IgD-negative memory B cell (primary cell): ENCODE data around the gene RHBDD3. TPM values are rescaled to one million over a fixed set of nuclear protein-coding genes. Genes with fewer than 3 reads are reported as not detected.
"Not testable (repeated sequence)": the region's sequence is repeated elsewhere in the genome, so short reads cannot be mapped to it uniquely, and the experiment has no call there.

Experiments
- H3K27ac Mint-ChIP-seq, 3 donors: one replicate each; pipeline ENCODE4 v1.8.0; 2020 to 2022; ENCODE audit warnings: mild to moderate bottlenecking in 3 of 3, mixed read lengths in 3 of 3, moderate library complexity in 1 of 3
- H3K27me3 Mint-ChIP-seq: one replicate; pipeline ENCODE4 v1.8.0; 2021; ENCODE audit warnings: mixed read lengths
- H3K36me3 Mint-ChIP-seq: one replicate; pipeline ENCODE4 v1.8.0; 2020; ENCODE audit warnings: mild to moderate bottlenecking, mixed read lengths
- H3K4me1 Mint-ChIP-seq, 3 donors: one replicate each; pipeline ENCODE4 v1.8.0; 2020 to 2022; ENCODE audit warnings: mixed read lengths in 3 of 3, mild to moderate bottlenecking in 1 of 3
- H3K4me3 Mint-ChIP-seq, 4 donors: one replicate each; pipeline ENCODE4 v1.8.0; 2020 to 2022; ENCODE audit warnings: mild to moderate bottlenecking in 4 of 4, mixed read lengths in 4 of 4, moderate library complexity in 3 of 4
- H3K9me3 Mint-ChIP-seq, 3 donors: one replicate each; pipeline ENCODE4 v1.8.0; 2020 to 2021; ENCODE audit warnings: mixed read lengths in 3 of 3, mild to moderate bottlenecking in 1 of 3
- polyA plus RNA-seq: library from polyadenylated mRNA; unstranded; fragments of 300-500 nt; fragmentation: Illumina TruSeq; gene quantifications from one replicate; pipeline ENCODE4 v1.2.3, GENCODE V29; 2021

RHBDD3 gene
- polyA plus RNA-seq, 1 donor from 2014 or later = 9.7 TPM

DNA sequence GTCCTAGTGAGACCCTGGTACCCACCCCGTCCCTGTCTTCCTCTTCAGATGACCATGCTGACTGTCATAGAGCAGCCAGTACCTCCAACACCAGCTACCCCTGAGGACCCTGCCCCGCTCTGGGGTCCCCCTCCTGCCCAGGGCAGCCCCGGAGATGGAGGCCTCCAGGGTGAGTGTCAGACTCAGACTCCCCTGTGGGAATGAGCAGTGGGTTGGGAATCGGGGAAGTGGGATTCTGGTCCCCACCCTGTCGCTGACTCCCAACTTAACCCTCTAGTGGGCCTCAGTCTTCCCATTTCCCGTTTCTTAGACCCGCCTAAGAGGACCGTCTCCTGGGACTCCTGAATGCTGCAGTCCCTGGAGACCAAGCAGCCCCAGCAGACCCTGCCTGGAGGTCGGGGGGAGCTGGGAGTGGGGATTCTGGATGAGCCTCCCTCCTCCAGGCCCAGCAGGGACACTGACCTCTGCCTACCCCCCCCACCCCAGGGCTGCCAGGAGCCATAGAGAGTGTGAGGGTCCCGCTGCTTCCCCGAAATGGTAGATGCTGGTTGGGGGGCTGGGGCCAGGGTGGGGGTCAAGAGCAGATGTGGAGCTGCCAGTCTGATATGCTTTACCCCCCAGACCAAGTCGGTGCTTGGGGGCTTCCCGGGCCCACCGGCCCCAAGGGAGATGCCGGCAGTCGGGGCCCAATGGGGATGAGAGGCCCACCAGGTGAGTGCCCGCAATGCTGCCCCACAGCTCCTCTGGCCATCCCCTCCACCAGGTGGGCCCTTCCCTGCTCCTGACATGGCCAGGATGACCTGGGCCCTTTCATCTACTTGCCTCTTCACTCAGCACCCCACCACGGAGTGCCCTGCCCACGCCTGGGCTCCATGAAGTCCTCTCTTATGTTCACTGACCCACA, 36.6 kb downstream of the RHBDD3 start:
- H3K4me3 Mint-ChIP-seq = no peak overlapping the region
- H3K27ac Mint-ChIP-seq = no peak overlapping the region
- peaks cover 2% of the 10 kb centered on the region for H3K27me3 Mint-ChIP-seq
- peaks cover 3% of the 10 kb centered on the region for H3K36me3 Mint-ChIP-seq
- peaks cover 0 to 4% (median 3%) of the 10 kb centered on the region in 3 donors for H3K9me3 Mint-ChIP-seq
- no peaks in the 10 kb centered on the region for H3K4me1 Mint-ChIP-seq

- H3K4me3 Mint-ChIP-seq = no peak overlapping the region
- peaks cover 2% of the 10 kb centered on the region for H3K27me3 Mint-ChIP-seq
- H3K4me1 Mint-ChIP-seq = no peaks in the 10 kb centered on the region
- H3K9me3 Mint-ChIP-seq = no peaks in the 10 kb centered on the region
- no peaks in the 10 kb centered on the region for H3K36me3 Mint-ChIP-seq
- H3K27ac Mint-ChIP-seq = no peak overlapping the region
Measured at GRCh38 chr22:29226351-29226981, 41.3 kb downstream of the RHBDD3 start.

- Mint-ChIP-seq H3K27ac (no peak overlapping the region), H3K4me3 (no peak overlapping the region), H3K36me3 (no peaks in the 10 kb centered on the region), H3K4me1 (no peaks in the 10 kb centered on the region), H3K9me3 (no peaks in the 10 kb centered on the region), H3K27me3 (peaks cover 6% of the 10 kb centered on the region)
Measured at GRCh38 chr22:29225422-29226090, 42.2 kb downstream of the RHBDD3 start.

- Mint-ChIP-seq H3K9me3 (no peaks in the 10 kb centered on the region), H3K27me3 (peaks cover 6% of the 10 kb centered on the region), H3K4me3 (no peak overlapping the region), H3K36me3 (no peaks in the 10 kb centered on the region), H3K4me1 (no peaks in the 10 kb centered on the region), H3K27ac (no peak overlapping the region)
Measured at GRCh38 chr22:29224859-29225410, 42.8 kb downstream of the RHBDD3 start.

- peaks cover 6% of the 10 kb centered on the region for H3K27me3 Mint-ChIP-seq
- H3K9me3 Mint-ChIP-seq = no peaks in the 10 kb centered on the region
- H3K4me1 Mint-ChIP-seq = peaks cover 0 to 2% (median 0%) of the 10 kb centered on the region in 3 donors
- H3K36me3 Mint-ChIP-seq = no peaks in the 10 kb centered on the region
- H3K4me3 Mint-ChIP-seq = no peak overlapping the region
- no peak overlapping the region for H3K27ac Mint-ChIP-seq
Measured at GRCh38 chr22:29224121-29224858, 43.5 kb downstream of the RHBDD3 start.

- Mint-ChIP-seq H3K9me3 (no peaks in the 10 kb centered on the region), H3K27ac (no peak overlapping the region), H3K4me3 (no peak overlapping the region), H3K36me3 (no peaks in the 10 kb centered on the region), H3K4me1 (peaks cover 0 to 6% (median 0%) of the 10 kb centered on the region in 3 donors), H3K27me3 (peaks cover 8% of the 10 kb centered on the region)
Measured at GRCh38 chr22:29219881-29220670, 47.7 kb downstream of the RHBDD3 start.

GRCh38 chr22:29219409-29219782, 48.4 kb downstream of the RHBDD3 start:
- not testable (repeated sequence) for H3K36me3 Mint-ChIP-seq, H3K9me3 Mint-ChIP-seq, H3K27ac Mint-ChIP-seq, H3K27me3 Mint-ChIP-seq, H3K4me3 Mint-ChIP-seq, H3K4me1 Mint-ChIP-seq

DNA sequence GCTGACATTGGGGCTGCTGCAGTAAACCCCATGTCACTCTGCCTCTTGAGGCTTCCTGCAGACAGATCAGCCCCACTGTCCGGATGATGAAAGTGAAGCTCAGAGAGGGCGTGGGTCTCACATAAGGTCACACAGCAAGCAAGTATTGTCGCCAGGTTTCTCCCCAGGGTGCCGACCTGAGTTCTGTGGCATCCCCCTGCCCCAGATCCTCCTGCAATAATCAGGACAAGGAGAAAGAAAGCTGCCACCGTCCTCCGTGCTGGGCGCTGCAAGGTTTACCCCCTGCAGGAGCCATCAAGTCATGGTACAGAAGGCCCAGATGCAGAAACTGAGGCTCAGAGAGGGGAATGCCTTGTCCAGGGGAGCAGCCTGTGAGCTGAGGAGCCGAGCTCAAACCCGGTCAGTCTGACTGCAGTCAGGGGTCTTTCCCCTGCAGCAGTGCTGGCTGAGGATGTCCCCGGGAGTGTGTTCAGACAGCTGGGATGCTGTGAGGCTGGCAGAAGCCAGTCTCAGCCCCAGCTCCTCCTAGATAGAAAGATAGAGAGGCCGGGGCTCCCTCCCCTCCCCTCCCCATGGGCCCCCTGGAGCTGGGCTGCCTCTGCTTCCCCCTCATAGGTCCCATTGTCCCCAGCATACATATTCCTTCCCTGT, 48.9 kb downstream of the RHBDD3 start:
- no peaks in the 10 kb centered on the region for H3K36me3 Mint-ChIP-seq
- peaks cover 14% of the 10 kb centered on the region for H3K27me3 Mint-ChIP-seq
- no peaks in the 10 kb centered on the region for H3K9me3 Mint-ChIP-seq
- H3K4me1 Mint-ChIP-seq = peaks cover 0 to 6% (median 0%) of the 10 kb centered on the region in 3 donors
- no peak overlapping the region for H3K4me3 Mint-ChIP-seq
- no peak overlapping the region for H3K27ac Mint-ChIP-seq

- no peaks in the 10 kb centered on the region for H3K36me3 Mint-ChIP-seq
- no peak overlapping the region for H3K4me3 Mint-ChIP-seq
- H3K4me1 Mint-ChIP-seq = peaks cover 0 to 6% (median 0%) of the 10 kb centered on the region in 3 donors
- H3K27ac Mint-ChIP-seq = no peak overlapping the region
- peaks cover 14% of the 10 kb centered on the region for H3K27me3 Mint-ChIP-seq
- no peaks in the 10 kb centered on the region for H3K9me3 Mint-ChIP-seq
Measured at GRCh38 chr22:29217827-29218757, 49.7 kb downstream of the RHBDD3 start.

GRCh38 chr22:29216873-29217666, 50.7 kb downstream of the RHBDD3 start:
- peaks cover 14% of the 10 kb centered on the region for H3K27me3 Mint-ChIP-seq

DNA sequence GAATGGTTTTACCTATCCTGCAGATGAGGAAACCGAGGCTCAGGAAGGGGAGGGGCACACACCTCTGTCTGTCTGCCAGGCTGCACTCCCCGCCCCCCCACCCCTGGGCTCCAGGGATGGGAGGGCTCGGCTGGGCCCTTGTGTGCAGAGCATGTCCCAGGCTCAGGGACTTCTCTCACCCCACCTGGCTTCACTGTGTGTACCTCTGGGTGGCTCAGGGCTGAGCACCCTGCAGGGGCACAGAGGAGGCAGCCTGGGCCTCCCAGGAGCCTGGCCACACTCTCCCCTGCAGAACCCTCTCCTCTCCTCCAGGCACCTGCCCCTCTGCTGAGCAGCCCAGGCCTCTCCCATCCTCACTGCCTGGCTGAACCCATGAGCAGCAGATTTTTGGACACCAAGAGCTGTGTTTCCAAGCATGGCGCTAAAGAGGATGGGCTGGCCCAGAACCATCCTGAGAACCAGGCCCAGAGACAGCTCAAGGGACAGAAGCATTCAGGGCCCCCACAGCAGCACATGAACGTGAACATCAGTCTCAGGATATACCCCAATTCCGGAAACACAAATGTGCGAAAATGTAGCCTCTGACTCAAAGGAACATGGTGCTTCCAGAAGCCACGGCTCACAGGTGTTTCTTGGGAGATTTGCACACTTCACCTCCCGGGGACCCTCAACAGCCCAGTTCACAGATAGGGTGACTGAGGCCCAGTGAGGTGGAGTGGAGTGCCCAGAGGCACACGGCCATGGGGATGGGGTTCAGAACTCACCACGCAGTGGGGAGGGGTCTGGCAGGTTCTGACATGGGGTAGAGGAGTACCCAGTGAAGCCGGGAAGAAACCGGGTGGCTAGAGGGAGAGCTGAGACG, 51.5 kb downstream of the RHBDD3 start:
- no peak overlapping the region for H3K27ac Mint-ChIP-seq
- no peaks in the 10 kb centered on the region for H3K9me3 Mint-ChIP-seq
- H3K4me1 Mint-ChIP-seq = peaks cover 0 to 6% (median 1%) of the 10 kb centered on the region in 3 donors
- peaks cover 13% of the 10 kb centered on the region for H3K27me3 Mint-ChIP-seq
- H3K4me3 Mint-ChIP-seq = no peak overlapping the region
- H3K36me3 Mint-ChIP-seq = no peaks in the 10 kb centered on the region

More at GRCh38 chr22:29216873-29217666, 50.7 kb downstream of the RHBDD3 start:
- Mint-ChIP-seq H3K4me3 (no peak overlapping the region), H3K36me3 (no peaks in the 10 kb centered on the region), H3K27ac (no peak overlapping the region), H3K9me3 (no peaks in the 10 kb centered on the region), H3K4me1 (peaks cover 0 to 6% (median 0%) of the 10 kb centered on the region in 3 donors)
